ENCODE measurements around the gene ADORA2B. TPM values are rescaled to one million over a fixed set of nuclear protein-coding genes. Genes with fewer than 3 reads are reported as not detected.

Gene ADORA2B
- total RNA-seq, 1 experiment from 2014 or later: 16.0 TPM

DNA sequence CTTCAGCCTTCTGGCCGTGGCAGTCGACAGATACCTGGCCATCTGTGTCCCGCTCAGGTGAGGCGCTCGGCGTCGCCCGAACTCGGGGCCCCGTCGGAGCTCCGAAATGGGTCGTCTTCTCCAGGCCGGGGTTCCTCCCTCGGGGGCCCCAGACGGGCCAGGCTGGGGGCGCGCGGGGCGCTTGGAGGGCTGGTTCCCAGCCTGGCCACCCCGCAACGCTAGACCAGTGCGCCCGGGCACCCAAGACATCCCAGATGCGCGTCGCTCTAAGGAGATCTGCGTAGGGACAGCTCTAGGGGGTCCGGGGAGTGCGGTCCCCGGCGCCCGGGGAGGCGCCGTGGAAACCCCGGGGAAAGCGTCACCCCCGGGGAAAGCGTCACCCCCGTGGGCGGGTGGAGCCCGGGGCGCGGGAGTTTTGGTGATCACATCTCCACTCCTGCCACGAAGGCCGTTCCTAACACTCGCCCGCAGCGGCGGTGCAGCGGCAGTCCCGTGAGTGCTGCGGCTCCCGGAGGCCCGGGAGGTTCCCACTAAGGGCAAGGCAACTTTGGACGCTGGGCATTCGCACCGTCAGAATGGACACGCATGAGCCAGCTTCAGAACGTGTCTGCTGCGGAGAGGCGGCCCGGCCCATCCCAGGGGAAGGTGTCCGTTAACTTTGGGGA, 729 bp downstream of the ADORA2B start:
- Histone ChIP-seq H3K4me3 (peak overlapping the region; percentile 66), H3K9me3 (no peaks in the 10 kb centered on the region), H3K27me3 (no peaks in the 10 kb centered on the region), H3K36me3 (no peaks in the 10 kb centered on the region)
- DNase-seq: no peak

GRCh38 chr17:15946611-15947120, 1.7 kb downstream of the ADORA2B start:
- Histone ChIP-seq H3K27me3 (no peaks in the 10 kb centered on the region), H3K4me3 (peak overlapping the region; percentile 66), H3K9me3 (no peaks in the 10 kb centered on the region), H3K36me3 (no peaks in the 10 kb centered on the region)
- DNase-seq: no peak

DNA sequence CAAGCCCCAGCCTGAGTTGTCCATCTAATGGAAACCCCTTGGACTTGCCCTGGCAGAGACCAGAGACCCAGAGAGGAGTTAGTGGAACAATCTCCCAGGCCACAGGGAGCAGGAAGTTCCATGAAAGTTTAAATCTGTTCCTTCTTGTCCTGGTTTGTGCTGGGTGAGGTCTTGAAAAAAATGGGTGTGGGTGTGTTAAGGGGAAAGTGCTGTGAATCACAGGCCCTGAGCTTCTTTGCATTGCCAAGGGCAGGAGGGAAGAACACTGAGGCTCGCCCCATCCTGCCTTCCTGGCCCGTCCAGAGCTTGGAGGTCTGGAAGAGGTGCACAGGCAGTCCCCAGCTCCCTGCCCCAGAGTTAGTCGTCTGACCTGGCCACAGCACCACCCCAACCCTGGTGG, 2.3 kb downstream of the ADORA2B start:
- DNase-seq: peak; percentile 41
- no peaks in the 10 kb centered on the region for H3K36me3 ChIP-seq
- H3K4me3 ChIP-seq: peak overlapping the region; percentile 66
- H3K27me3 ChIP-seq: no peaks in the 10 kb centered on the region
- H3K9me3 ChIP-seq: no peaks in the 10 kb centered on the region

DNA sequence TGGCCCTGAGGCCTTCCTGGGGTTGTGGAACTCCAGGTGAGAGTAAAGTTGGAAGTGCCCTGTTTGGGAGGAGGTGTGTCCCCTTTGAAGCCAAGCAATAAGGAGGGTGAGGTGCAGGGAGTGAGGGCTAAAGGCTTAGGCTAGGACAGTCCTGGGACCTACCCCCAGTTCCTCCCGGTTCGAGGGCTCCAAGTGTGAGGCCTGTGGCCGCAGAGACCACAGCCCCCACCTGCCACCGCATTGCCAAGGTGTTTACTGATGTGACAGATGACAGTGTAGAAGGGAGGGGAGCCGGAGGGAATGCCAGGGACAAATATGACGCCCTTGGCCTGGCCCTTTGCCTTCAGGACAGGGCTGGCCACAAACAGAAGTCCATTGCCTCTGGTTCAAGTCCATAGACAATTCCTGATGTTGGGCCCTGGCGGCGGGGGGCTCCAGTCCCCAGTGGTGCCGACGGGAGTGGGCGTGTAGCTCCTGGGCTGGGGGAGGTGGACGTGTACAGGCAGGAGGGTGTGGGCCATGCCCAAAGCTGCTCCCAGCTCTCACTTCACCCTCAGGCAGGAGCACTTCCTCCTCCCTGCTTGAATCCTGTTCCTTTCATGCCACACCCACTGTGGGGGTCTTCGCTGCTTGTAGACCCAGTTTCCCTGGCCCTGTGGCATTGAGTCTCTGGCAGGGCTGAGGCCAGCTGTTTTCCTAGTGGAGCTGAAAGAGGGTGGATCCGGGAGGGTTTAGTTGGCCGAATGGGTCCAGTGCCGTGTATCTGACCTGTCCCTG, 3.2 kb downstream of the ADORA2B start:
- H3K9me3 ChIP-seq: no peaks in the 10 kb centered on the region
- no peaks in the 10 kb centered on the region for H3K27me3 ChIP-seq
- H3K4me3 ChIP-seq: no peak overlapping the region; the same call in 1 of the 2 replicates

DNA sequence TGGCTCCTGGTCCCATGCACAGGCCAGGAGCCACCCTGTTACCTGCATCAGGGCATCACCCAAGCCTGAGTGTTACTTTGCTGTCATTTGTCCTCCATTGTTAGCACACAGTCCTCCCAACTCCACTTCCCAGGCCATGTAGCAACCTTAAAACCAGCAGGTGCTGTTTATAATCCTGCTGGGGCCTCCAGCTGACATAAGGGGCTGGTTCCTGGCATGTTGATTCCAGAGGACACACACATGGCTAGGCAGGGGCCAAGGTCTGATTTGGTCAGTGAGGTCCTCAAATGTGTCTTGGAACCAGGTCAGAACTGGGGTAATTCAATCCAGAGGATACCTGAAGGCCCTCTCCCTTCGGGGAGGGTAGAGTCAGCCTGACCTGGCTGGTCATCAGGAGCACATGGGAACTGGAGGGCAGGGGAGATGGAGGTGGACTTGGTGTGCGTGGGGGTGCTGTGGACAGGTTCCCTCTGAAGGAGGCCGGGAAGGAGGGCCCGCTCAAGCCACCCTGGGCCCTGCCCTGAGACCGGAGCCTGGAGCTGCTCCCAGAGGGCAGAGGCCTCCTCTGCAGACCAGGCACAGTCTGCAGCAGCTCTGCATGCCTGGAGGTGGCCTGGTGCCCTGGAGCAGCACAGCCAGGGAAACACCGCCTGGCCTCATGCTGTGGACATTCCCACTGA, 6.6 kb downstream of the ADORA2B start:
- Histone ChIP-seq H3K36me3 (no peaks in the 10 kb centered on the region; the same call in 1 of the 2 replicates), H3K27me3 (no peaks in the 10 kb centered on the region), H3K9me3 (no peaks in the 10 kb centered on the region)

More for the DNA sequence above, 3.2 kb downstream of the ADORA2B start:
- H3K36me3 ChIP-seq: no peaks in the 10 kb centered on the region
- no peak for DNase-seq

DNA sequence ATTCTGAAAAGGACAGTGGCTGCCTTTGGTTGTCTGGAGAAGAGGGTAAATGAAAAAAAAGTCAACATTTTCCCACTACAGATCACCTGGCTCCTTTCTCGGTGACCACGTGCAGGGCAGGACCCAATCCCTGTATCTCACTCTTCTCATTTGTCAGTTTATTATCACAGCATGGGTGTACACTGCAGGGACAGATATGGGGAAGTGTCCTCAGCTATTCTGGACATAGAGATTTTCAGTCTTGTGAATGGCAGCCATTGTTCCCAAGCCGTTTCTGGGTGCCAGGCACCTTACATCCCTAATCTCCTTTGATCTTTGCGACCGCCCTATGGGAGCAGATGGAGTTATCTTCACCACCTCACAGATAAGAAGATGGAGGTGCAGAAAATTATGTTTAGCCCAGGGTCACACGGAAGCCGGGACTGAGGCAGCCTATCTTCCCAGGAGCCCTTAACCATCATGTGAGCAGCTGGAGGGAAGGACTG, 7.2 kb downstream of the ADORA2B start:
- no peaks in the 10 kb centered on the region; the same call in 1 of the 2 replicates for H3K36me3 ChIP-seq
- H3K9me3 ChIP-seq: no peaks in the 10 kb centered on the region
- no peak overlapping the region for H3K4me3 ChIP-seq
- no peak for DNase-seq
- no peaks in the 10 kb centered on the region for H3K27me3 ChIP-seq

More for the DNA sequence above, 6.6 kb downstream of the ADORA2B start:
- no peak for DNase-seq
- no peak overlapping the region for H3K4me3 ChIP-seq

DNA sequence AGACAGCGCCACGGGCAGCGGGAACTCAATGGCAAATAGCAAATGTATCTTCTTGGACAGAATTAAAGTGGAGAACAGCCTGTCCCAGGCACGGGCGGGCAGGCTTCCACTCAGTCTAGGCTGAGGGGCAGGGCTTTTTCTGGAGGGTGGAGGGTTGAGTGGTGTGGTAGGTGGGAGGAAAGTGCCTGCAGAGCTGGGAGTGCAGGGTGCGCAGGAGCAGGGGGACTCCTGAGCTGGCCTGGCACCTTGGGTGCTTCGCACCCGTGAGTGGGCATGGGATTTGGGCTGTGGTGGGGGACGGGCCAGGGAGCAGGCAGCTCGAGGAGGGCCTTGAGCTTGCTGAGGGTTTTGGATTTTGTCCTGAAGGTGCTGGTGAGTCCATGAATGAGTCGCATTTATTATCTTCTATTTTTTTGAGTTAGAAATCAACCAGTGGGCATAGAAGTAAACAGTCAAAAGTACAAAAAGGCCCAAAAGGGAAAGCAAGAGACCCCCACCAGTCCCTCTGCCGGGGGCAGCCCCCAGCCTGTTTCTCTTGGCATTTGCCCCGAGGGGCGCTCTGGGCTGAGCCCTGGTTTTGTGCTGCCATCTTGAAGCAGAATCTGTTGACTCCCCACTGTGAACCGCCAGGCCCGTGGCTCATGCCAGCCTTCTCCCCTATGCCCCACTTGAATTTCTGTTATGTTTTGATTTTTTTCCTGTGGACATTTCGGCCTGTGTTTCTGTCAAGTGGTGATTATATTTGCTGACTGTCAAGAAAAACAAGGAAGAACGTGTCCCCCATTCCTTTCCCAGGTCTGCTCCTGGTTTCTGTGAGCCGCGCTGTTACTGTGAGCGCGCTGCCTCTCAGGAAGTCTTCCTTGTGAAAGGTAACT, 8.2 kb downstream of the ADORA2B start:
- H3K27me3 ChIP-seq: no peaks in the 10 kb centered on the region
- no peak overlapping the region for H3K4me3 ChIP-seq
- DNase-seq: no peak
- no peaks in the 10 kb centered on the region for H3K9me3 ChIP-seq
- H3K36me3 ChIP-seq: no peaks in the 10 kb centered on the region; the same call in 1 of the 2 replicates

- H3K27me3 ChIP-seq: no peaks in the 10 kb centered on the region
- H3K9me3 ChIP-seq: no peaks in the 10 kb centered on the region
- H3K36me3 ChIP-seq: no peaks in the 10 kb centered on the region; the same call in 1 of the 2 replicates
- DNase-seq: peak; percentile 84
- H3K4me3 ChIP-seq: no peak overlapping the region
Measured at GRCh38 chr17:15954222-15954621, 9.3 kb downstream of the ADORA2B start.

DNA sequence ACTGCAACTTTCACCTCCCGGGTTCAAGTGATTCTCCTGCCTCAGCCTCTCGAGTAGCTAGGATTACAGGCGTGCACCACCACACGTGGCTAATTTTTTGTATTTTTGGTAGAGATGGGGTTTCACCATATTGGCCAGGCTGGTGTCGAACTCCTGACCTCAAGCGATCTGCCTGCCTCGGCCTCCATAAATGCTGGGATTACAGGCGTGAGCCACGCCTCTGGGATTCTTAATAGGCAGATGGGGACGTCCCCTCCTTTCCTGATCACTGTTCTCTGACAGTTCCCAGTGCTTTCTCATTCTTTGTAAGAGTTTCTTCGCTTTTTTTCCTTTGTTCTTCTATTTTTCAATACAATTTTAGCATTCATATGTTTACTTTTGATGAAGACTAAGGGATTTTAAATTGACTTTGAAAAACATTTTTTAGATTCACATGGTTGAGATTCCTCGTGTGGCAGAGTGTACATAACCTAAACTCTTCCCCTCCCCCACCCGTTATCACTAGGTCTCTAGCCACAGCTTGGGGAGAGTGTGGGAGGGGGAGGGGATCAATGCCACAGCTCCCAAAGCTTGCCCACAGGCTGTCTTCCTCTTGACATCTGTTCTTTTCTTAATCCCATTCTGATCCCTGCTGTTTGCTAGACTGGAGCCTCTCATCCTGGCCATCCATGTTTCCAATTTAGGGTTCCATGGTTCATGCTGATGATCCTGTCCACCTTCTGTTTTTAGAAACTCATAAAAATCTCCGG, 11.0 kb downstream of the ADORA2B start:
- Histone ChIP-seq H3K9me3 (no peaks in the 10 kb centered on the region), H3K36me3 (no peaks in the 10 kb centered on the region; the same call in 1 of the 2 replicates), H3K4me3 (no peak overlapping the region), H3K27me3 (no peaks in the 10 kb centered on the region)
- no peak for DNase-seq

DNA sequence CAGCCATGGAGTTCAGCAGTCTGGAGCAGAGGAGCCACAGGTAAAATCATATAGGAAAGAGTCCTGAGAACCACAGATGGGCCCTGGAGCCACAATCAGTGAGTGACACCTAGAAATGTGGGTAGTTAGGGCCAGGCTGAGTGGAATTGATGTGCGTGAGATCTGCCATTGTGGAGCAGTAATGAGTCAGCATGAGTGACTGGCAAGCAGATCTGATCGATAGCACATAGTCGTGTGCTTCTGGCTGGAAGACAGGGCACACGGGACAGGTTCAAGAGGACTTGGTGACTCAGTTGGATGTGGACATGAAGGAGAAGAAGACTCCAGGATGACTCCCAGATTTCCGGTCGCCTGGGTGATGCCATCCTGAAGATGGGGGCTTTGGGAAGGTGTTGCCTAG, 12.3 kb downstream of the ADORA2B start:
- no peaks in the 10 kb centered on the region; the same call in 1 of the 2 replicates for H3K36me3 ChIP-seq
- no peaks in the 10 kb centered on the region for H3K27me3 ChIP-seq
- H3K4me3 ChIP-seq: no peak overlapping the region
- no peaks in the 10 kb centered on the region for H3K9me3 ChIP-seq
- no peak for DNase-seq

GRCh38 chr17:15957608-15958307, 12.8 kb downstream of the ADORA2B start:
- Histone ChIP-seq H3K27me3 (no peaks in the 10 kb centered on the region), H3K36me3 (no peaks in the 10 kb centered on the region; the same call in 1 of the 2 replicates), H3K9me3 (no peaks in the 10 kb centered on the region), H3K4me3 (no peak overlapping the region)
- no peak for DNase-seq

- Histone ChIP-seq H3K27me3 (no peaks in the 10 kb centered on the region), H3K4me3 (no peak overlapping the region), H3K9me3 (no peaks in the 10 kb centered on the region), H3K36me3 (no peaks in the 10 kb centered on the region; the same call in 1 of the 2 replicates)
- DNase-seq: no peak
Measured at GRCh38 chr17:15958484-15958854, 13.5 kb downstream of the ADORA2B start.

GRCh38 chr17:15963670-15964110, 18.8 kb downstream of the ADORA2B start:
- Histone ChIP-seq H3K36me3 (no peaks in the 10 kb centered on the region), H3K27me3 (no peaks in the 10 kb centered on the region), H3K9me3 (no peaks in the 10 kb centered on the region), H3K4me3 (no peak overlapping the region)
- peak; percentile 64 for DNase-seq

- Histone ChIP-seq H3K4me3 (no peak overlapping the region), H3K9me3 (no peaks in the 10 kb centered on the region), H3K36me3 (peaks cover 3% of the 10 kb centered on the region; the same call in 1 of the 2 replicates), H3K27me3 (no peaks in the 10 kb centered on the region)
- no peak for DNase-seq
Measured at GRCh38 chr17:15965528-15965927, 20.6 kb downstream of the ADORA2B start.

Data from MG63 (cell line).